T-helper 9 cell (primary cell): ENCODE data around the gene PPP3R1.

Experiments
- DNase-seq: peaks from one replicate; pipeline ENCODE4 v3.0.0-alpha.2; 2020

PPP3R1 gene

DNA sequence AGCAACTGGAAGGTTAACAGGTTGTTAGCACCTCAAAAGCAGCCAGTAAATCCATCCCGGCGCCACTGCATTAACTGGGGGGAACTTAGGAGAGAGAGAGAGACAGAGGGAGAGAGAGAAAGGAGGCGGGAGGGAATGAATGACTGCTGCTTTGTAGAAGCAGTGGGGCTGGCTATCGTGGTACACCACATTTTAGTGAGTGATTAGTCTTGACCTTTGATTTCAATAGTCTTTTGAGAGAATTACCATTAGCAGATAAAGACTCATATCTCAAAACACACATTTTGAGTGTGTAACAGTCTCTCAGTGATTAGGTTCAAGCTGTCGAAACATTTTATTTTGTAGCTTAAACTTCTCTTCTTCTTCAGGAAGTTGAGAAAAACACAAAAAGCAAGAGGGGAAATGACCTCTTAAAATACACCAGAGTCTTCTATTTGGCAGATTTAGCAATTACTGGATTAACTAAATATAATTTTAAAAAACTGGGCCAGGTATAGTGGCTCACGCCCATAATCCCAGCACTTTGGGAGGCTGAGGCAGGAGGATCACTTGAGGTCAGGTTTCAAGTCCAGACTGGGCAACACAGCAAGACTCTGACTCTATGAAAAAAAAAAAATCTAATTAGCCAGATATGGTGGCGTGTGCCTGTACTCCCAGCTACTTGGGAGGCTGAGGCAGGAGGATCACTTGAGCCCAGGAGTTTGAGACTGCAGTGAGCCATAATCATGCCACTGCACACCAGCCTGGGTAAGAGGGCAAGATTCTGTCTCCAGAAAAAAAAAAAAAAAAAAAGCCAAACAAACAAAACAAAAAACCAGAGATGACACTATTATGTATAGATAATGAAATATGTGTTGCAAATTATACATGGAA lies 116.6 kb downstream of the PPP3R1 start:
- DNase-seq: no peak

DNA sequence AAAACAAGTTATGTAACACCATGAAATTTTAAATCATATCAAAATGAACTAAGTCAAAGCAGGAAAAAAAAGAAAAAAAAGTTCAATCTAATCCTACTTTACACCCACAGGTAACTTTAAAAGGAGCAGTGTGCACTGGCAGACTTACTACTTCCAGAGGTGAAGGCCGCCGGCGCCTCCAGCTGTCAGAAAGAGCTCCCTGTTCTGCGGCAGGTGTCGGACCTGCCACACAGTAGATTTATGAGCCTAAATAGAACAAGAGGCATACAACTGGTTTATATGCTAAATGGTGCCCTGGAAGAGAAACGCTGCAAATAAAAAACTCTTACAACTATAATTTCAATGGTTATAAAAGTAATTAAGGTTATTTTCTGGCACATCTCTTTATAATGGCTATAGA lies 117.8 kb downstream of the PPP3R1 start:
- no peak for DNase-seq

DNA sequence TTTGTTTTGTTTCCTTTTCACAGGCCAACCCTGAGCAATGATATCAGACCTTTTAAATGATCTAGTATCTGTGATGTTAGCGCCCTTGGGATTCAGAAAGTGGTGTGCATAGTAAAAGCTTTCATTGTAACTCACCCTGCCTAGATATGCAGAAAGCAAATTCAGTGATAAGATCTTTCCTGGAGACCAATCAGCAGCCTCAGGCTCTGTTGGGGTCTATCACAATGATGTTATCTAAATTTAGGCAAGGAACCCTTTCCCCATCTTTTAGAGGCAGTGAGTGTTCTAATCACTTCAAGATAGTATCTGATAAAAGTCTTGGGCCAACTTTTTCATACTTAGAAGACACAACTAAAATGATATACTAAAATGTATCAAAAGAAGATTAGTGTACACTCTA lies 118.2 kb downstream of the PPP3R1 start:
- no peak for DNase-seq
